Endothelial cell of hepatic sinusoid (primary cell): ENCODE data around the gene TMPRSS2.

Experiments used
- in situ Hi-C: cut with HindIII; loops from 2 replicates; pipeline ENCODE4 v1.10.0; 2017; ENCODE audit warnings: low sequenced_read_pairs

TMPRSS2 gene

GRCh38 chr21:41507521-41508414, at the start of gene TMPRSS2:
Gene TMPRSS2, minus strand, starts transcription at chr21:41508158. Its CDS starts 10,025 bp downstream, at chr21:41498133.
- in situ Hi-C loops = no loop called here

- in situ Hi-C loops = no loop called here
Observed at GRCh38 chr21:41555057-41555456, 47.1 kb upstream of the TMPRSS2 start.

- in situ Hi-C loops = no loop called here
Observed at GRCh38 chr21:41552254-41552653, 44.3 kb upstream of the TMPRSS2 start.

- in situ Hi-C loops = no loop called here
Observed at GRCh38 chr21:41548781-41549180, 40.8 kb upstream of the TMPRSS2 start.

- in situ Hi-C loops = no loop called here
Observed at GRCh38 chr21:41547111-41547510, 39.2 kb upstream of the TMPRSS2 start.

- in situ Hi-C loops = no loop called here
Observed at GRCh38 chr21:41545500-41546359, 37.8 kb upstream of the TMPRSS2 start.

- in situ Hi-C loops = no loop called here
Observed at GRCh38 chr21:41542727-41543126, 34.8 kb upstream of the TMPRSS2 start.

GRCh38 chr21:41537356-41537755, 29.4 kb upstream of the TMPRSS2 start:
- in situ Hi-C loops = no loop called here

GRCh38 chr21:41536827-41537103, 28.8 kb upstream of the TMPRSS2 start:
- in situ Hi-C loops = no loop called here

- in situ Hi-C loops = no loop called here
Observed at GRCh38 chr21:41536076-41536826, 28.3 kb upstream of the TMPRSS2 start.

- in situ Hi-C loops = no loop called here
Observed at GRCh38 chr21:41530366-41530765, 22.4 kb upstream of the TMPRSS2 start.

GRCh38 chr21:41529769-41530168, 21.8 kb upstream of the TMPRSS2 start:
- in situ Hi-C loops = no loop called here

GRCh38 chr21:41526478-41527087, 18.6 kb upstream of the TMPRSS2 start:
- in situ Hi-C loops = no loop called here

GRCh38 chr21:41523175-41523574, 15.2 kb upstream of the TMPRSS2 start:
- in situ Hi-C loops = no loop called here

- in situ Hi-C loops = no loop called here
Observed at GRCh38 chr21:41521489-41522027, 13.6 kb upstream of the TMPRSS2 start.

GRCh38 chr21:41520560-41521442, 12.8 kb upstream of the TMPRSS2 start:
- in situ Hi-C loops = no loop called here

GRCh38 chr21:41519806-41520559, 12.0 kb upstream of the TMPRSS2 start:
- in situ Hi-C loops = no loop called here

GRCh38 chr21:41518757-41519156, 10.8 kb upstream of the TMPRSS2 start:
- in situ Hi-C loops = no loop called here

GRCh38 chr21:41511858-41512257, 3.9 kb upstream of the TMPRSS2 start:
- in situ Hi-C loops = no loop called here
